HG03108 (cell line): ENCODE results near the gene PAQR4.
"Not testable (repeated sequence)": the region's sequence is repeated elsewhere in the genome, so short reads cannot be mapped to it uniquely, and the experiment has no call there.

Experiments
- ATAC-seq: cut with Tn5 transposase; IDR thresholded peaks from one replicate; pipeline ENCODE4 v1.9.1; 2021; ENCODE audit warnings: moderate library complexity; ENCODE audit not compliant: unreplicated experiment

Gene PAQR4

GRCh38 chr16:2968738-2969544 is at the start of gene PAQR4:
Gene PAQR4, plus strand, starts transcription at chr16:2969348. Its CDS starts 327 bp downstream, at chr16:2969675.
- ATAC-seq, result peak; percentile 65

- ATAC-seq, result no peak
Observed at GRCh38 chr16:2919511-2920255, 49.5 kb upstream of the PAQR4 start.

- no peak for ATAC-seq
Observed at GRCh38 chr16:2923481-2923880, 45.7 kb upstream of the PAQR4 start.

GRCh38 chr16:2924901-2925755 is 44.0 kb upstream of the PAQR4 start:
- no peak for ATAC-seq

GRCh38 chr16:2925951-2926649 is 43.0 kb upstream of the PAQR4 start:
- ATAC-seq, result no peak

GRCh38 chr16:2926650-2926999 is 42.5 kb upstream of the PAQR4 start:
- ATAC-seq, result no peak

GRCh38 chr16:2927010-2927646 is 42.0 kb upstream of the PAQR4 start:
- ATAC-seq, result peak; percentile 62

- ATAC-seq, result not testable (repeated sequence)
Observed at GRCh38 chr16:2928151-2928550, 41.0 kb upstream of the PAQR4 start.

- no peak for ATAC-seq
Observed at GRCh38 chr16:2928796-2929195, 40.4 kb upstream of the PAQR4 start.

GRCh38 chr16:2929693-2930092 is 39.5 kb upstream of the PAQR4 start:
- no peak for ATAC-seq

GRCh38 chr16:2930236-2930635 is 38.9 kb upstream of the PAQR4 start:
- ATAC-seq, result no peak

GRCh38 chr16:2931231-2931914 is 37.8 kb upstream of the PAQR4 start:
- not testable (repeated sequence) for ATAC-seq

- no peak for ATAC-seq
Observed at GRCh38 chr16:2933136-2933535, 36.0 kb upstream of the PAQR4 start.

- no peak for ATAC-seq
Observed at GRCh38 chr16:2933701-2934100, 35.4 kb upstream of the PAQR4 start.

- ATAC-seq, result no peak
Observed at GRCh38 chr16:2934450-2934849, 34.7 kb upstream of the PAQR4 start.

- no peak for ATAC-seq
Observed at GRCh38 chr16:2936436-2937011, 32.6 kb upstream of the PAQR4 start.

- no peak for ATAC-seq
Observed at GRCh38 chr16:2937170-2937569, 32.0 kb upstream of the PAQR4 start.

GRCh38 chr16:2938206-2938605 is 30.9 kb upstream of the PAQR4 start:
- no peak for ATAC-seq

- no peak for ATAC-seq
Observed at GRCh38 chr16:2939968-2940367, 29.2 kb upstream of the PAQR4 start.
